HG02938 (cell line): ENCODE measurements around the gene MCU.
"Not testable (repeated sequence)": the region's sequence is repeated elsewhere in the genome, so short reads cannot be mapped to it uniquely, and the experiment has no call there.

Experiments
- ATAC-seq: cut with Tn5 transposase; IDR thresholded peaks from one replicate; pipeline ENCODE4 v1.9.1; 2021; ENCODE audit warnings: mild to moderate bottlenecking, moderate library complexity; ENCODE audit not compliant: unreplicated experiment

MCU gene

DNA sequence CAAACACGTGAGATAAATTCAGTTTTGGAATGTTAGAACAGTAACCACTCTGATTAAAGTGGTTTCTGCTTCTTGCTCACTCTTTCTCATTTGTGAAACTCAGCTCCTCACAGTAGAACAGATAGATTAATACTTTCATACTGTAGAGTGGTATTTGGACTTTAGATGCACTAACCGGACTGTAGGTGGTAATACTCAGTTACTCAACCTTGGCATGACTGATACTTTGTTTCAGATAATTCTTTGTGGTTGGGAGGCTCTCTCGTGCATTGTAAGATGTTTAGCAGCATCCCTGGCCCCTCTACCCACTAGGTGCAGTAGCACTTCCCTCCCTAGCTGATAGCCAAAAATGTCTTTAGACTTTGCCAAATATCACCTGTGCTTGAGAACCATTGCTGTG lies 37.6 kb downstream of the MCU start:
- ATAC-seq: peak; percentile 81

GRCh38 chr10:72730479-72730878 lies 38.5 kb downstream of the MCU start:
- no peak for ATAC-seq

GRCh38 chr10:72731916-72732419 lies 40.0 kb downstream of the MCU start:
- no peak for ATAC-seq

- ATAC-seq: no peak
These were observed 40.6 kb downstream of the MCU start for GRCh38 chr10:72732521-72732920.

GRCh38 chr10:72733989-72734388 lies 42.0 kb downstream of the MCU start:
- no peak for ATAC-seq

DNA sequence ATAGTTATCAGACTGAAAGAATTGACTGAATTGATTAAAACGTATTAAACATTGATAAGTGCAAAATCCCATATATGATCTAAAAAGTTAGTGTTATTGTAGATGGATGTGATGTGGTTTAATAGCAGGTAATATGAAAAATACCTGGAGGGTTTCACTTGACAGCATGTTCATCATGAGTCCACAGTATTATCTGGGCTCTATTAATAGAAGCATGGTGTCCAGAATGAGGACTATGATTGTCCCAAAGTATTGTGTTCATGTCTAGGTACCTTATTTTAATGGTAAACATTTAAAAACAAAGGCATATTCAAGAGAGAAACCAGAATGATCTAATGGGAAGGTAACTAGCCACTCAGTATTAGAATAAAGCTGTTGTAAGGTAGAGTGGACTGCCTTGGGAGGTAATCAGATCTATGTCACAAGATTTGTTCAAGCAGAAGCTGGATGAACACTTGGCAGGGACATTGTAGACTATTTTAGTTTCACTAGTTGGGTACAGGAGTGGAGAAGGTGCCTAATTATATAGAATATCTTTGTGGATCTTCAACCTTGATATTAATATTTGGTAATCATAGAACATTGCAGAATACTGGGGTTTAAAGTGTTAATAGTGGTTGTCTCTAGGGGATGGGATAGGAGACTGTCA lies 43.5 kb downstream of the MCU start:
- no peak for ATAC-seq

DNA sequence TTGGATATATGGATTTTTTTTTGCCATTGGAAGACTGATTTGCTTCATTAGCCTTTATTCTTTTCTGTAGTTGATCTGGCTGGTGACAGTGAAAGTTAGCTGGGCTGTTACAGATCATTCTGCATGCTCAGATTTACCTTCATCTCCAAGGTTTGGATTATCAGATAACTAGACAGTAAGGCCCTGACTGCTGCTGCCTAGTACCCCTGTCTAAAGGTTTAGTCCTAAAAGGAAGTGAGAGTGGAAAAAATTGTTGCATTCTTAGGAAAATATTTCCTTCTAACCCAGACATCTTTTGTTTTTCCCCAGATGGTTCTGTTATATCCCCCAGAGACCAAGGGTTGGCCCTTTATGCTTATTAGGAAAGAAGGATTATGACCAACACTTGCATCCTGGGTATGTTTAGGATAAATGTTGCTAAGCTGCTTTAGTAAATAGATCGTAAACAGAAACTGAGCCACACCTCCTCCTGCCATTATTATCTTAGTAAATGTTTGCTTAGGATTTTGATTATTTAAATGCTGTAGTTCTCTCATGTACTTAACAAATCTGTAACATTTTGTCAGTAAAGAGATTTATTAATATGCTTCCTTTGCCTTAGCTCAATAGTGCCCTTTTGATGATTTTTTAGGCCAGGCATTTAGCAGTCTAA lies 44.4 kb downstream of the MCU start:
- ATAC-seq: no peak

DNA sequence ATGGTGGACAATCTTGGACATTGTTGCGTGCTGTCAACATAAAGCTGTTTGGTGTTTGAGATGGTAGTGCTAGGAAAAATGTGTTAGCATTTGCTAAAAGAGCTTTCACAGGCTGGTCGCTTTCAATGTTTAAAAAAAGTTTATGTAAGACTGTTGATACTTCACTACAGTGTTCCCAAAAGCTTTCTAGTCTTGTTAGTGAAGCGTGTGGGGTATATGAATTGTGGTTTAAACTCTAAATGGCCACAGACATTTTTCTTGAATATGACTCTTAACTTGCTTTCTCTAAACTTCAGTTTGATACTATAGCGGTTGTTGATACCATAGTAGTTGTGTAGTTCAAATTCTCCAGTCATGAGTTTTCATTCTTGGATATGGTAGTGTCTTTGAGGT lies 44.9 kb downstream of the MCU start:
- no peak for ATAC-seq

DNA sequence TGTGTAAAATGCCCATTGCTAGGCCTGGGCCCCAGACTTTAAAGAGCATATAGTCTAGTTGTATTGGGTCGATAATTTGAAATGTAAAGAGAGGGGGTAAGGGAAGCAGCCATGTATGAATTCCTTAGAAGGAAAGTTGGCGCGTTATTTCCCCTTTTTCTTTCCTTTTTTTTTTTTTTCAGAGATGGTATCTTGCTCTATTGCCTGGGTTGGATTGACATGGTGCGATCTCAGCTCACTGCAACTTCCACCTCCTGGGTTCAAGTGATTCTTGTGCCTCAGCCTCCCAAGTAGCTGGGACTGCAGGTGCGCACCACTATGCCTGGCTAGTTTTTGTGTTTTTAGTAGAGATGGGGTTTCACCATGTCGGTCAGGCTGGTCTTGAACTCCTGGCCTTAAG lies 45.4 kb downstream of the MCU start:
- not testable (repeated sequence) for ATAC-seq

- ATAC-seq: no peak
These were observed 46.5 kb downstream of the MCU start for GRCh38 chr10:72738486-72738885.

DNA sequence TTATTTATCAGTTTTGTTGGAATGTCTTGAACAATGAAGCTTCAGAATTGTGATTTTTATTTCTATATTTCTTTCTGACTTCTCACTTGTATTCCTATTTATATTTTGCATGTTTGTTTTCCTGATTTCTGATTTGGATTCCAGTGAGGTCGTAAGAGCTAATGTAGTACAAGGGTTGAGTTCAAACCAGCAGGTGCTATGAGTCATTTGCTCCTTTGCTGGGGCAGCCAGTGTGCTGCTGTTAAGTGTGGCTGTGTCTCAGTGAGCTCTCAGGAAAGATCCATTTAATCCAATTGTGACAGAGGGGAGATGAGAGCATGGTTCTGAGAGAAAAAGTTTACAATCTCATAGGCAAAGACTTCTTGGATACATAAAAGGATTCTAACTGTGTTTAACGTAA lies 48.6 kb downstream of the MCU start:
- ATAC-seq: no peak

- no peak for ATAC-seq
These were observed 50.1 kb downstream of the MCU start for GRCh38 chr10:72742092-72742491.

DNA sequence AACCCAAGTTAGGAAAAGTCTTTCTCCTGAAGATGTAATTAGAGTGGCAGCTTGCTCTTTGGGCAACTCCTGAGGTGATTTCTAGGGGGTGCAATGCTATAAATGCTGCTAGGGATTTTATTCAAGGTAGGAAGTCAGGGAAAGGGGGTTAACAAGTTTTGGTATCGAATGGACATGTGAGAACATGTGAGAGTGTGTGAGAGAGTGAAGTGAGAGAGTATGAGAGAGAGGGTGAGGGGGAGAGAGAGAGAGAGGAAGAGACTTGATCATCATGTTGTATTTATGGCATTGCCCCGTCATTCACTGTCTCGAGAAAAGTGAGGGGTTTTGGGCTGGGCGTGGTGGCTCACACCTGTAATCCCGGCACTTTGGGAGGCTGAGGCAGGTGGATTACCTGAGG lies 50.9 kb downstream of the MCU start:
- ATAC-seq: no peak

- ATAC-seq: no peak
These were observed 52.6 kb downstream of the MCU start for GRCh38 chr10:72744566-72744965.

DNA sequence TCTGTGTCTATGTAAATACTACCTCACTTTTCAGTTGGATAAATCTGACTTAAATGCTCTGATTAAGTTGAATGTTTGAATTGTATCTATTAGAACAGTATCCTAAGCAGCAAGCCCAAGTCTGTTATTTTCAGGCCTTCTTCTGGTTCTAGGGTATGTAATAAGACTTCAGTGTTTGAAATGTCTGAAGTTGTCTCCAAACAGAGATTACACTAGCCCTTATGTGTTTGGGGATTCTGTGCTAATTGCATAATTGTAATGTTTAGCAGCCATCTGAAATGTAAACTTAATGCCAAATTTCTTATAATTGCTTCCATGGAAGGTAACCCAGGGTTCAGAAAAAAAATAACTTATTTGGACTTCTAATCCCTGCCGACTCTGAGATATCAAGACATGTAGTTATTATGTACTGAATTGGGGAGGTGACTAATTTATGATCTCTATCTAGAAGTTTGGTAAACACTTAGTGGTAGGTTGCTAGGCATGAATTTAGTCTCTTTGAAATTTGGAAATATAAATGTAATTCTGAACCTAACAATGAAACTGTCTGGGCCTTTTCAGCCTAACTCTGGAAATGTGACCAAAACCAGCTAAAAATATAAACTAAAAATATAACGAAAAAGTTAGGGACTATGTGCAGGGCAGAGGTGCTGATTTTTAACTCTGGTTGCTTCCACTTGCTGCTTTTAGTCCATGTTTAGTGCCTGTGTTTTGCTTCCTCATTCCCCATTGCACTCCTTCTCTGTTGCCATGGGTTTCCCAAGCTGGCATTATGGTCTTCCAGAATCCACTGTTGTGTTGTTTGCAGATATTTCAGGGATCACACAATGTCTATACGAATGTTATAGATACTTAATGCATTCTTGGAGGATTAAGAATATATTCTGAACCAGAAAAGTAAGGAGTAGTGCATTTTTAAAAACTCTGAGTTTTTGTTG lies 54.8 kb downstream of the MCU start:
- ATAC-seq: no peak

DNA sequence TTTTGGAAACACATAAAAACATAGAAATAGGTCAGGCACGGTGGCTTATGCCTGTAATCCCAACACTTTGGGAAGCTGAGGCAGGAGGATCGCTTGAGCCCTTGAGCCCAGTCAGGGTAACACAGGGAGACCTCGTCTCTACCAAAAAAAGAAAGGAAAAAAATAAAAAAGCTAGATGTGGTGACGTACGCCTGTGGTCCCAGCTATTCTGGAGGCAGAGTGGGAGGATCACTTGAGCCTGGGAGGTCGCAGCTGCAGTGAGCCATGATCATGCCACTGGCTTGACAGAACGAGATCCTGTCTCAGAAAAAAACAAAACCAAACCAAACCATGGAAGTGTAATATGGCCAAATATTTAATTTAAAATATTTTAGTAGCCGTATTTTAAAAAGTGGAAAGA lies 55.6 kb downstream of the MCU start:
- ATAC-seq: no peak

- ATAC-seq: no peak
These were observed 61.9 kb downstream of the MCU start for GRCh38 chr10:72753760-72754231.

DNA sequence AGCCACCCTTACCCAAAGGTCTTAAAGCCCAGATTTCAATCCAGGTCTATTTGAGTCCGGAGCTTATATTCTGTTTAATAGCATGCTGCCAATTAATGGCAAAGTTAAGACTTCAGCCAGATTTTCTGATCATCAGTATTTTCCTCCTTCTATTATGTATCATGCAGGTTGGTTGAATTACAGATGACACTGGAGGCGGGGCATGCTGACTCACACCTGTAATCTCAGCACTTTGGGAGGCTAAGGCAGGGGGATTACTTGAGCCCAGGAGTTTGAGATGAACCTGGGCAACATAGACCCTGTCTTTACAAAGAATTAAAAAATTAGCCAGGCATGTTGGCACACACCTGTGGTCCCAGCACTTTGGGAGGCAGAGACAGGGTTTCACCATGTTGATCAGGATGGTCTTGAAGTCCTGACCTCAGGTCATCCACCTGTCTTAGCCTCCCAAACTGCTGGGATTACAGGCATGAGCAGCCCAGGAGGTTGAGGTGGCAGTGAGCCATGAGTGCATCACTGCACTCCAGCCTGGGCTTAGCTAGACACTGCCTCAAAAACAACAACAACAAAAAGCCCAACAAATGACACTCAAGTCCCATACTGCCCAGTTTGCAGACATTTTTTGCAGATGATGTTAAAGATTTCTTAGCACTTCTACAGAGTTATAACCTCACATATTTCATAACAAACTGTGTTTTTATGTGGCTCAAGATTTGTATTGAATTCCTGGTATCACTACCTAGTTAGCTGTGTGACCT lies 62.5 kb downstream of the MCU start:
- no peak for ATAC-seq

GRCh38 chr10:72756674-72757385 lies 64.9 kb downstream of the MCU start:
- ATAC-seq: no peak

DNA sequence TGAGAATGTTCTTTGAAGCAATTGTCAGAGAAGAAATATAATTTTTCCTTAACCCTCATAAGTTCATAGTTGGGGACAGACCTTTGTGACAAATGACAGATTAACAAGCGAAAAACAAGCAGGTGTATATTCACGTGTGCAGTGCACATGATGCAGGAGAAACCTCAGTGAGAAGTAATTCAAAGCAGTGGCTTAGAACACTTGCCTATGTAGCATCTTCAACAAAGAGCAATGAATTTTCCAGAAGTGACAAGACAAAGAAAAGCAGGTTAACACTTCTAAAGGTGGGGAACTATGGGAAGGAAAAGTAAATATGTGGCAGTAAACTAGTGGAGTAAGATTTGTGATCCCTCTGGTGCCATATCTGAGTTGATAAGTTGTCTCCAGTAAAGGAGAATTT lies 65.8 kb downstream of the MCU start:
- ATAC-seq: no peak
